ENCODE data around the gene PSIP1. TPM values are rescaled to one million over a fixed set of nuclear protein-coding genes. Genes with fewer than 3 reads are reported as not detected.

The PSIP1 gene
- total RNA-seq, 3 donors from 2014 or later: 43.2 to 54.1 (median 44.7) TPM

- Mint-ChIP-seq H3K27me3 (ENCODE audit: low read depth) (peaks cover 2% of the 10 kb centered on the region), H3K4me3 (no peak overlapping the region), H3K9me3 (no peaks in the 10 kb centered on the region), H3K4me1 (ENCODE audit: low read depth) (no peaks in the 10 kb centered on the region), H3K36me3 (ENCODE audit: insufficient read depth) (no peaks in the 10 kb centered on the region)
- DNase-seq (no peak), ATAC-seq (no peak)
Measured at GRCh38 chr9:15521254-15521653, 10.5 kb upstream of the PSIP1 start.

GRCh38 chr9:15519831-15520230 lies 9.1 kb upstream of the PSIP1 start:
- ATAC-seq: no peak
- Mint-ChIP-seq H3K4me1 (ENCODE audit: low read depth) (no peaks in the 10 kb centered on the region), H3K9me3 (no peaks in the 10 kb centered on the region), H3K36me3 (ENCODE audit: insufficient read depth) (no peaks in the 10 kb centered on the region), H3K27me3 (ENCODE audit: low read depth) (peaks cover 2% of the 10 kb centered on the region), H3K4me3 (no peak overlapping the region)
- DNase-seq: no peak

- ATAC-seq (no peak), DNase-seq (no peak)
- H3K9me3 Mint-ChIP-seq: no peaks in the 10 kb centered on the region
- H3K27me3 Mint-ChIP-seq (ENCODE audit: low read depth): no peaks in the 10 kb centered on the region
- no peak overlapping the region for H3K4me3 Mint-ChIP-seq
- H3K36me3 Mint-ChIP-seq (ENCODE audit: insufficient read depth): peaks cover 5% of the 10 kb centered on the region
- H3K4me1 Mint-ChIP-seq (ENCODE audit: low read depth): peaks cover 31% of the 10 kb centered on the region
Measured at GRCh38 chr9:15513335-15513734, 2.6 kb upstream of the PSIP1 start.

GRCh38 chr9:15512889-15513288 lies 2.1 kb upstream of the PSIP1 start:
- Mint-ChIP-seq H3K36me3 (ENCODE audit: insufficient read depth) (peaks cover 5% of the 10 kb centered on the region), H3K9me3 (no peaks in the 10 kb centered on the region), H3K27me3 (ENCODE audit: low read depth) (no peaks in the 10 kb centered on the region), H3K4me3 (no peak overlapping the region), H3K4me1 (ENCODE audit: low read depth) (peaks cover 35% of the 10 kb centered on the region)
- ATAC-seq: no peak
- DNase-seq: no peak

GRCh38 chr9:15512204-15512603 lies 1.4 kb upstream of the PSIP1 start:
- DNase-seq (no peak), ATAC-seq (no peak)
- no peaks in the 10 kb centered on the region for H3K9me3 Mint-ChIP-seq
- H3K36me3 Mint-ChIP-seq (ENCODE audit: insufficient read depth): peaks cover 5% of the 10 kb centered on the region
- H3K4me1 Mint-ChIP-seq (ENCODE audit: low read depth): peaks cover 39% of the 10 kb centered on the region
- H3K27me3 Mint-ChIP-seq (ENCODE audit: low read depth): no peaks in the 10 kb centered on the region
- H3K4me3 Mint-ChIP-seq: peak overlapping the region; percentile 17

- no peaks in the 10 kb centered on the region for H3K9me3 Mint-ChIP-seq
- peaks cover 54% of the 10 kb centered on the region for H3K4me1 Mint-ChIP-seq (ENCODE audit: low read depth)
- ATAC-seq (peak; percentile 58 to 61), DNase-seq (peak; percentile 59)
- H3K27me3 Mint-ChIP-seq (ENCODE audit: low read depth): no peaks in the 10 kb centered on the region
- peak overlapping the region; percentile 91 for H3K4me3 Mint-ChIP-seq
- peaks cover 16% of the 10 kb centered on the region for H3K36me3 Mint-ChIP-seq (ENCODE audit: insufficient read depth)
Measured at GRCh38 chr9:15509931-15510788, 610 bp downstream of the PSIP1 start.

GRCh38 chr9:15505921-15506320 lies 4.8 kb downstream of the PSIP1 start:
- Mint-ChIP-seq H3K36me3 (ENCODE audit: insufficient read depth) (peaks cover 33% of the 10 kb centered on the region), H3K4me3 (no peak overlapping the region), H3K9me3 (no peaks in the 10 kb centered on the region), H3K4me1 (ENCODE audit: low read depth) (peaks cover 58% of the 10 kb centered on the region), H3K27me3 (ENCODE audit: low read depth) (no peaks in the 10 kb centered on the region)
- DNase-seq (no peak), ATAC-seq (no peak)

GRCh38 chr9:15501803-15502202 lies 9.0 kb downstream of the PSIP1 start:
- Mint-ChIP-seq H3K4me3 (no peak overlapping the region), H3K27me3 (ENCODE audit: low read depth) (no peaks in the 10 kb centered on the region), H3K36me3 (ENCODE audit: insufficient read depth) (peaks cover 31% of the 10 kb centered on the region), H3K4me1 (ENCODE audit: low read depth) (peaks cover 63% of the 10 kb centered on the region), H3K9me3 (no peaks in the 10 kb centered on the region)
- DNase-seq (no peak), ATAC-seq (no peak)

- H3K9me3 Mint-ChIP-seq: no peaks in the 10 kb centered on the region
- no peak for DNase-seq
- ATAC-seq: no peak
- peaks cover 27% of the 10 kb centered on the region for H3K36me3 Mint-ChIP-seq (ENCODE audit: insufficient read depth)
- peak overlapping the region; percentile 3 for H3K4me3 Mint-ChIP-seq
- H3K27me3 Mint-ChIP-seq (ENCODE audit: low read depth): no peaks in the 10 kb centered on the region
- H3K4me1 Mint-ChIP-seq (ENCODE audit: low read depth): peaks cover 63% of the 10 kb centered on the region
Measured at GRCh38 chr9:15501179-15501578, 9.6 kb downstream of the PSIP1 start.

GRCh38 chr9:15499139-15499538 lies 11.6 kb downstream of the PSIP1 start:
- H3K9me3 Mint-ChIP-seq: no peaks in the 10 kb centered on the region
- DNase-seq: no peak
- no peaks in the 10 kb centered on the region for H3K27me3 Mint-ChIP-seq (ENCODE audit: low read depth)
- ATAC-seq: no peak
- H3K36me3 Mint-ChIP-seq (ENCODE audit: insufficient read depth): peaks cover 23% of the 10 kb centered on the region
- H3K4me1 Mint-ChIP-seq (ENCODE audit: low read depth): peaks cover 69% of the 10 kb centered on the region
- no peak overlapping the region for H3K4me3 Mint-ChIP-seq

GRCh38 chr9:15498246-15498995 lies 12.3 kb downstream of the PSIP1 start:
- no peaks in the 10 kb centered on the region for H3K27me3 Mint-ChIP-seq (ENCODE audit: low read depth)
- H3K4me1 Mint-ChIP-seq (ENCODE audit: low read depth): peaks cover 70% of the 10 kb centered on the region
- DNase-seq: no peak
- H3K36me3 Mint-ChIP-seq (ENCODE audit: insufficient read depth): peaks cover 23% of the 10 kb centered on the region
- no peak for ATAC-seq
- no peak overlapping the region for H3K4me3 Mint-ChIP-seq
- H3K9me3 Mint-ChIP-seq: peaks cover 1% of the 10 kb centered on the region

GRCh38 chr9:15492485-15493150 lies 18.2 kb downstream of the PSIP1 start:
- peak in 1 of 2 donors; percentile 23 for ATAC-seq

GRCh38 chr9:15491950-15492349 lies 18.8 kb downstream of the PSIP1 start:
- no peak overlapping the region for H3K4me3 Mint-ChIP-seq
- peaks cover 6% of the 10 kb centered on the region for H3K9me3 Mint-ChIP-seq
- H3K36me3 Mint-ChIP-seq (ENCODE audit: insufficient read depth): peaks cover 26% of the 10 kb centered on the region
- H3K4me1 Mint-ChIP-seq (ENCODE audit: low read depth): peaks cover 43% of the 10 kb centered on the region
- no peaks in the 10 kb centered on the region for H3K27me3 Mint-ChIP-seq (ENCODE audit: low read depth)
- ATAC-seq: no peak
- no peak for DNase-seq

More at GRCh38 chr9:15492485-15493150, 18.2 kb downstream of the PSIP1 start:
- H3K4me3 Mint-ChIP-seq: no peak overlapping the region
- H3K4me1 Mint-ChIP-seq (ENCODE audit: low read depth): peaks cover 46% of the 10 kb centered on the region
- H3K9me3 Mint-ChIP-seq: peaks cover 6% of the 10 kb centered on the region
- peaks cover 24% of the 10 kb centered on the region for H3K36me3 Mint-ChIP-seq (ENCODE audit: insufficient read depth)
- no peaks in the 10 kb centered on the region for H3K27me3 Mint-ChIP-seq (ENCODE audit: low read depth)
- no peak for DNase-seq

GRCh38 chr9:15485836-15486666 lies 24.7 kb downstream of the PSIP1 start:
- Mint-ChIP-seq H3K4me3 (no peak overlapping the region), H3K9me3 (no peaks in the 10 kb centered on the region), H3K4me1 (ENCODE audit: low read depth) (peaks cover 35% of the 10 kb centered on the region), H3K27me3 (ENCODE audit: low read depth) (no peaks in the 10 kb centered on the region), H3K36me3 (ENCODE audit: insufficient read depth) (peaks cover 27% of the 10 kb centered on the region)
- ATAC-seq (peak; percentile 45 to 51), DNase-seq (no peak)

All from activated T-cell treated with anti-CD3 and anti-CD28 coated beads, Interleukin-2, amount 50 U/mL, for 4 hours (primary cell).